Astrocyte of the cerebellum (primary cell): ENCODE measurements around the gene TRPT1.
A peak's percentile ranks its signal among the peaks of the same experiment; 100 is the strongest.

Experiments
- DNase-seq: peaks from one replicate; pipeline ENCODE4 v3.0.0-alpha.2; 2011; ENCODE audit warnings: low read depth
- H3K4me3 ChIP-seq: 2 replicates; pipeline ENCODE4 v1.5.1; 2011; ENCODE audit warnings: mild to moderate bottlenecking, low read depth, low read length, moderate library complexity
- in situ Hi-C: cut with HindIII; loops from 2 replicates; pipeline ENCODE4 v1.10.0; 2017; ENCODE audit warnings: low sequenced_read_pairs
- TF ChIP-seq, protein P1 (sequence below): IDR thresholded peaks from 2 replicates; pipeline ENCODE4 v1.5.1; 2012; ENCODE audit warnings: low read length, low read depth, moderate library complexity, mild to moderate bottlenecking; ENCODE audit errors: missing control alignments

The TRPT1 gene

DNA sequence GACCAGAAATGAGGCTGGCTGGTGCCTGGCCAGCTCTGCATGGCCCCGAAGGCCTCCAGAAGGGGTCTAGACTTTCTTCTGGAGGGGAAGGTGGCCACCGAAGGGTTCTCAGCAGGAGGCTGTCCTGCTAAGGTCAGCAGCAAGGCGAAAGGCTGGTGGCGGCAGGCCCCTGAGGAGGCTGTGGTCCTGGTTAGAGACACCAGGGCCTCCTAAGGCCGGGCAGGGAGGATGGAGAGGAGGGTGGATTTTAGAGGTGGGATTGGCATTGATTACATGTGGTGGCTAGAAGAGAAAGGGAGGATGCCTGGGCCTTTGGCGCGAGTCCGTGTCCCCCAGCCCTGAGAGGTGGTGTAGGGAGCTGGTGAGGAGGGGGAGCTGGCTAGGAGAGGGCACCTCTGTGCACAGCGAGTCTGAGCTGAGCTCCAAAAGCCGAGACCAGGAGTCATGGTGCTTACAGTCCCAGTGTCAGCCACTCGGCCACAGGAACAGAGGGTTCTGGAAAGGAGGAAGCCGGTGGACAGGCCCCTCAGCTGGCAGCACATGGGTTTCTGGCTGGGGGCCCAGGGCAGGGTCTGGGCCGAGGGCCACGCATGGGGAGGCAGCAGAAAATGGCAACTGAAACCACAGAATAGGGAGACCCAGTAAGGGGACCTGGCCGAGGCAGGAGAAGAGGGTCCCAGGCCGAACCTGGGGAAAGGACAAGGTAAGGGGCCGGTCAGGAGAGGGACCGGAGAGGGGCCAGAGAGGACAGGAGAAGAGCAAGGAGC lies 17.0 kb downstream of the TRPT1 start:
- DNase-seq, result no peak
- TF ChIP-seq, protein P1, sequence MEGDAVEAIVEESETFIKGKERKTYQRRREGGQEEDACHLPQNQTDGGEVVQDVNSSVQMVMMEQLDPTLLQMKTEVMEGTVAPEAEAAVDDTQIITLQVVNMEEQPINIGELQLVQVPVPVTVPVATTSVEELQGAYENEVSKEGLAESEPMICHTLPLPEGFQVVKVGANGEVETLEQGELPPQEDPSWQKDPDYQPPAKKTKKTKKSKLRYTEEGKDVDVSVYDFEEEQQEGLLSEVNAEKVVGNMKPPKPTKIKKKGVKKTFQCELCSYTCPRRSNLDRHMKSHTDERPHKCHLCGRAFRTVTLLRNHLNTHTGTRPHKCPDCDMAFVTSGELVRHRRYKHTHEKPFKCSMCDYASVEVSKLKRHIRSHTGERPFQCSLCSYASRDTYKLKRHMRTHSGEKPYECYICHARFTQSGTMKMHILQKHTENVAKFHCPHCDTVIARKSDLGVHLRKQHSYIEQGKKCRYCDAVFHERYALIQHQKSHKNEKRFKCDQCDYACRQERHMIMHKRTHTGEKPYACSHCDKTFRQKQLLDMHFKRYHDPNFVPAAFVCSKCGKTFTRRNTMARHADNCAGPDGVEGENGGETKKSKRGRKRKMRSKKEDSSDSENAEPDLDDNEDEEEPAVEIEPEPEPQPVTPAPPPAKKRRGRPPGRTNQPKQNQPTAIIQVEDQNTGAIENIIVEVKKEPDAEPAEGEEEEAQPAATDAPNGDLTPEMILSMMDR, result no peak
- in situ Hi-C loops, result loop anchor here (10.0 to 25.0 kb wide), 2 partner anchors 66 to 428 kb away; no protein-coding TSS in a partner anchor
- no peak overlapping the region for H3K4me3 ChIP-seq

DNA sequence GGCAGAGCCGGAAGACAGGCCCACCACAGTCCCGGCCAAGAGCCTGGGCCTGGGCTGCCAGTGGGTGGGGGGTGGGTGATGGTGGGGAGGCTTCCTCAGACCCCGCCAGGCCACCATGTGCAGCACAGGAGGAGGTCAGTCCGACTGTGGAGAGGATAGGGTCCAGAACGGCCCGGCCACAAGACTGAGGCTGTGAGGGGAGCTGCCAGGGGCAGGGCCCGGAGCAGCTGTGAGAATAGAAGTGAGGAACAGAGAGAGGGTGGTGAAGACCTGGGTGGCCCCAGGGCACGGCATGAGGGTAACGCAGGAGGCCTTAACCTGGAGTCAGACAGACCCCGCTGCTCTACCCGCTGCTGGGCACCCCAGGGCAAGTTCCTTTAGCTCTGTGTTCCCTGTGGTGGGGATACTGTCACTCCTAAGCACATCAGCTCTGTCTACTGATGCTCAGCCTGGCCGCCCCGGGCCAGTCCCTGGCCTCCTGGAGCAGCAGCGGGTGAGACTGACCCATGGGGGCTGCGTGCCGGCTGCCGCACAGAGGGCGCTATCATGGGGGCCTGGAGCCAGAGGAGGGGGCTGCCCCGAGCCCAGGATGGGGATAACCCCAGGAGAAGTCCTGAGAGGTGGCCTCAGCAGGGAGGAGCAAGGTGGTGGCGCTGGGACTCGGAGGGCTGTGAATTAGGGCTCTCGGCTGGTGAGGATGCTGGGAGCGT lies 17.7 kb downstream of the TRPT1 start:
- DNase-seq, result no peak
- in situ Hi-C loops, result loop anchor here (10.0 to 25.0 kb wide), 2 partner anchors 67 to 429 kb away; no protein-coding TSS in a partner anchor
- TF ChIP-seq, protein P1, result no peak
- no peak overlapping the region for H3K4me3 ChIP-seq

DNA sequence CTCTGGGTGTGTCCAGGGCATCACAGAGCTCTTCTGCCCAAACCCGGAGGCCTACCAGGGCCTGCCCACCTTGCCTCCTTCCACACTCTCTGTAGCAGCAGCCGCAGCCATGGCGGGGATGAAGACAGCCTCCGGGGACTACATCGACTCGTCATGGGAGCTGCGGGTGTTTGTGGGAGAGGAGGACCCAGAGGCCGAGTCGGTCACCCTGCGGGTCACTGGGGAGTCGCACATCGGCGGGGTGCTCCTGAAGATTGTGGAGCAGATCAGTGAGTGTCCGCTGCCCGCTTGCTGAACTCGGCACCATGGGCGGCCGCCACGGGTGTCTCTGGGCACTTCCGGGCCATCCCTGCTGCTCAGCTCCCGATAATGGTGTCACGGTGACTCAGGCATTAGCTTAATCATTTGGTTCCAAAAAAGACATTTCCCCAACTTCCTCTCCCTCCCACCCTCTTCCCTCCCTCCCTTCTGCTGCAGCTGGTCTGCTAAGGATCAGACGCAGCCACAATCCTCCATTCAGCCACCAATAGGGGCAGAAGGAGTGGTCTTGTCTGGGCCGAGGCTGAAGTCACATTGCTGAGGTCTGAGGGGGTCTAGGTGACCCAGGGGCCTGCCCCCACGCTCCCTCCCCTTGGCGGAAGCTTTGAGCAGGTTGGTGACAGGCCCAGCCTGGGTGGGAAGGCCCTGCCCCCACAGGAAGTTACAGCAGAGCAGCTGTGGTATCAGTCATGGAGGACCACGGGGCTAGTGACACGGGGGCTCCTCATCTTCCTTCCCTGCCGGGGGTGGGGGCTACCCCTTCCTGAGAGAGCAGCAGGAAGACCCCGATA lies 18.5 kb downstream of the TRPT1 start:
- TF ChIP-seq, protein P1, result no peak

DNA sequence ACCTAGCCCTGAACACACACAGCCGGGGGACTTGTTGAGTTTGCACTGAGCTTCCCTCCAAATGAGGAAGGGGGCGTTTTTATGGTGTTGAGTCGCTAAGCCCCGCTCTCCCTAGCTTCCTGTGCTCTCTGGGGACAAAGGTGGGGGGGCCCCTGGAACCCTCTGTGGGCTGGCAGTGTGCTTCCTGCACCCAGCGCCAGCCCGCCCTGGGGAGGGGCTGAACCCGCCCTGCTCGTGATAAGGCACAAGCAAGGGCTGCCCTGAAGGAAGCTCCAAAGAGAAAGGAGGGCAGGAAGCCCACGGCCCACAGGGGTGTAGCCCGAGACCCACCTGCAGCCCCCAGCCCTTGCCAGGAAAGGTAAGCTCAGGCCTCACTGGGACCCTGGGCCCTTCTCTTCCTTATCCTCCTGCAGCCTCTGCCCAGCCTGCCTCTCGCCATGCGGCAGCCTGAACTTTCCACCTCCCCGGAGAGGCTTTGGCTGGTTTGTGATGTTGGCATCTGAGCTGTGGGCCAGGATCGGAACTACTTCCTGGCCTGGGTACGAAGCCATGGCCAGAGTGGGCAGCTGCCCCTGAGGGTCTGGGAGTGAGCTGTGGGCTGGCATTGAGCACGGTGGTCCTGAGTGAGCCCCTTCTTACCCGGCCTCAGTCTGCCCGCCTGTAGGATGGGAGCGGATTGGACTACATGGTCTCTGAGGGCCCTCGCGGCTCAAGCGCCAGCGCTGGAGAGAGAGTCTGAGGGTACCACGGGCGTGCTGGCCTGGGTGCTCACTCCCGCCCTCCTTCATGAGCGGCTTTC lies 19.3 kb downstream of the TRPT1 start, which contains the start of gene FERMT3:
Gene FERMT3 (plus strand): TSS at position 265 of the 799 bp plus-strand sequence. CDS start 644 bp downstream, outside the sequence.
- no peak within 1 kb of the TSS for H3K4me3 ChIP-seq
- TF ChIP-seq, protein P1, result no peak
- no peak for DNase-seq
- in situ Hi-C loops, result loop anchor here (10.0 to 25.0 kb wide), 2 partner anchors 68 to 431 kb away; no protein-coding TSS in a partner anchor

More for the DNA sequence above, 18.5 kb downstream of the TRPT1 start:
- no peak overlapping the region for H3K4me3 ChIP-seq
- DNase-seq, result no peak
- in situ Hi-C loops, result loop anchor here (10.0 to 25.0 kb wide), 2 partner anchors 67 to 430 kb away; no protein-coding TSS in a partner anchor

DNA sequence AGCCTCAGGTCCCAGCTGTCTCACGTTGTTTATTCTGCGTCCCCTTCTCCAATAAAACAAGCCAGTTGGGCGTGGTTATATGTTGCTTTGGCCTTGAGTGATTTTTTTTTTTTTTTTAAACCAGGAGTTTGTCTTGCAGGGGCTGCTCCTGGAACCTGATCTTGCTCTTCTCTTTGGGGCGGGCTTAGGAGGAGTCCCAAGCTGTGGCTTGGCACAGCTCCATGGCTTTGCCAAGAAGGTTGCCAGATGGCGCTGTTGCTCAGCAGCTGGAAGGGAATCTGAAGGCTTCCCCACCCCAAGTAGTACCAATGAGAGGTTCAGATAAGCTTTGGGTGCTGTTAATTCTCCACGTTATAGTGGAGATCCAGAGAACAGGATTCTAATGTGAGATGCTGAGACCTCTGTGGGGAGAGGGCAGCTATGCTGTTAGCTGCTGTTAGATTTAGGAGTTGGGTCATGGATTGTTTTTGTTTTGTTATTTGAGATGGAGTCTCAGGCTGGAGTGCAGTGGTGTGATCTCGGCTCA lies 21.5 kb downstream of the TRPT1 start:
- in situ Hi-C loops, result loop anchor here (10.0 to 25.0 kb wide), 2 partner anchors 70 to 433 kb away; no protein-coding TSS in a partner anchor
- H3K4me3 ChIP-seq, result no peak overlapping the region

More for the DNA sequence above, 21.5 kb downstream of the TRPT1 start:
- TF ChIP-seq, protein P1, result peak; percentile 80
- DNase-seq, result peak; percentile 94
